WERI-Rb-1 (cell line): Measurements from ENCODE around the gene SLC2A9.

Experiments used
- DNase-seq: peaks from one replicate; pipeline ENCODE4 v3.0.0-alpha.2; 2020
- H3K27ac ChIP-seq: fragments of 250-450 bp; sonication (Bioruptor Pico); 2 replicates; pipeline ENCODE4 v1.5.1; 2020; ENCODE audit warnings: mild to moderate bottlenecking, moderate library complexity
- H3K27me3 ChIP-seq: fragments of 250-450 bp; sonication (Bioruptor Pico); 2 replicates; pipeline ENCODE4 v1.5.1; 2021; ENCODE audit warnings: mild to moderate bottlenecking, low read depth, moderate library complexity; ENCODE audit not compliant: insufficient read depth, severe bottlenecking
- H3K36me3 ChIP-seq: fragments of 250-450 bp; sonication (Bioruptor Pico); 2 replicates; pipeline ENCODE4 v1.5.1; 2020; ENCODE audit warnings: mild to moderate bottlenecking, moderate library complexity
- H3K4me3 ChIP-seq: 2 replicates; pipeline ENCODE4 v1.5.1; 2011; ENCODE audit warnings: low read depth, mild to moderate bottlenecking, control low read depth, low read length
- H3K9me3 ChIP-seq: fragments of 250-450 bp; sonication (Bioruptor Pico); 2 replicates; pipeline ENCODE4 v1.5.1; 2021; ENCODE audit warnings: mild to moderate bottlenecking, moderate library complexity; ENCODE audit not compliant: severe bottlenecking
- CTCF ChIP-seq: IDR thresholded peaks from 2 replicates; pipeline ENCODE4 v1.5.1; 2011; ENCODE audit warnings: low read depth, mild to moderate bottlenecking, control low read depth, inconsistent platforms, low read length

The SLC2A9 gene

DNA sequence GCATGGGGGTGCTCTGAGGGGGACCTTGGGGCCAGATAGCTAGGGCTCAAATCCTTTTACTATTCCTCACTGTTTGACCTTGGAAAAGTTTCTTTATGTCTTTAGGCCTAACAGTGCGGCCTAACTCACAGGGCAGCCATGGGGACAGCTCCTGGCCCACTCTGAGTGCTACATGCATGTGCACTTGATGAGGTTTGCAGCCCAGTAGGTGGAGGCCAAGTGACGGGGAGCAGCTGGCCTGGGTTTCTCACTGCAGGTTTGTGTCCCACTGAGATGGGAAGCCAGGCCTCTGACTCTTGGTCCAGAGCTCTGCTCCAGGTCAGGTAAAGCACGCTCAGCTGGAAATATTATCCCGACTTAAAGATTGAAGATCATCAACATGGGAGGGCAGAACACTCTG lies 102.8 kb downstream of the SLC2A9 start:
- H3K4me3 ChIP-seq, result no peak overlapping the region
- H3K9me3 ChIP-seq, result no peaks in the 10 kb centered on the region
- DNase-seq, result no peak
- no peak for TF ChIP-seq CTCF
- H3K36me3 ChIP-seq, result no peaks in the 10 kb centered on the region
- H3K27me3 ChIP-seq, result no peaks in the 10 kb centered on the region
- no peak overlapping the region for H3K27ac ChIP-seq

- DNase-seq, result no peak
- Histone ChIP-seq H3K9me3 (no peaks in the 10 kb centered on the region), H3K27me3 (no peaks in the 10 kb centered on the region), H3K27ac (no peak overlapping the region), H3K36me3 (no peaks in the 10 kb centered on the region), H3K4me3 (no peak overlapping the region)
- no peak for TF ChIP-seq CTCF
Measured at GRCh38 chr4:9916937-9917336, 104.4 kb downstream of the SLC2A9 start.

- no peaks in the 10 kb centered on the region for H3K27me3 ChIP-seq
- H3K9me3 ChIP-seq, result no peaks in the 10 kb centered on the region
- no peak for DNase-seq
- TF ChIP-seq CTCF, result no peak
- H3K27ac ChIP-seq, result no peak overlapping the region
- H3K36me3 ChIP-seq, result no peaks in the 10 kb centered on the region
- no peak overlapping the region for H3K4me3 ChIP-seq
Measured at GRCh38 chr4:9916346-9916745, 105.0 kb downstream of the SLC2A9 start.

- no peak for DNase-seq
- Histone ChIP-seq H3K9me3 (no peaks in the 10 kb centered on the region), H3K36me3 (no peaks in the 10 kb centered on the region), H3K27ac (no peak overlapping the region), H3K4me3 (no peak overlapping the region), H3K27me3 (no peaks in the 10 kb centered on the region)
- TF ChIP-seq CTCF, result no peak
Measured at GRCh38 chr4:9913846-9914245, 107.5 kb downstream of the SLC2A9 start.

- TF ChIP-seq CTCF, result no peak
- Histone ChIP-seq H3K27me3 (no peaks in the 10 kb centered on the region), H3K4me3 (no peak overlapping the region), H3K36me3 (no peaks in the 10 kb centered on the region), H3K9me3 (no peaks in the 10 kb centered on the region), H3K27ac (no peak overlapping the region)
- no peak for DNase-seq
Measured at GRCh38 chr4:9906996-9907395, 114.3 kb downstream of the SLC2A9 start.

DNA sequence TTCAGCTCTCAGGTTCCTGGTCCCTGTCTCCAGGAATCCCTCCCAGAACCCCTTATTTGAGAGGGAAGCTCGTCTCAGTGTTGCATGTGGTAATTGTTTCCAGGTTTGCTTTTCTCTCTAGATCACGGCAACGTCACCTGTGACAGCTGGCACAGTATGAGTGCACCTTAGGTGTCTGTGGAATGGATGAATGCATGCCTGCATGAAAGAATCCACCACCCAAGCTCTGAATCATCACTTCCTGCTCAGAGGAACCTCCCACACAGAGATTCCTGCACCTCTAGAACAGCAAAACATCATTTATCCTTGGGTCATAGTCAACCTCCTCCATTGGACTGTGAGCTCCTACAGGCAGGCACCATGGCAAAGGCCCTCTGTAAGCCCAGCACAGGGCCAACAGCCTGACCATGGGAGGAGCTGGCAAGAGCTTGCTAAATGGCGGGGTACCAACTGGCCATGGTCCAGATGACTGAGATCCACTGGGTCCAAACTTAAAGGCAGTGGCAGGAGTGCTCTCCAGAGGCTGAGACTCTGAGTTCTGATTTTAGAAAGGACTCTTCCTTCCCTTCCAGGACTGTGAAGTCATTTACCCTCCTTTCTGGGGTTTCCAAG lies 116.2 kb downstream of the SLC2A9 start:
- Histone ChIP-seq H3K9me3 (no peaks in the 10 kb centered on the region), H3K27ac (no peak overlapping the region), H3K36me3 (no peaks in the 10 kb centered on the region), H3K27me3 (no peaks in the 10 kb centered on the region), H3K4me3 (no peak overlapping the region)
- no peak for TF ChIP-seq CTCF
- no peak for DNase-seq
